HG02763 (cell line): Measurements from ENCODE around the gene NTMT1.
"Not testable (repeated sequence)": the region's sequence is repeated elsewhere in the genome, so short reads cannot be mapped to it uniquely, and the experiment has no call there.

Experiments used
- ATAC-seq: cut with Tn5 transposase; IDR thresholded peaks from one replicate; pipeline ENCODE4 v1.9.1; 2021; ENCODE audit warnings: mild to moderate bottlenecking, moderate library complexity; ENCODE audit not compliant: unreplicated experiment

Gene NTMT1

DNA sequence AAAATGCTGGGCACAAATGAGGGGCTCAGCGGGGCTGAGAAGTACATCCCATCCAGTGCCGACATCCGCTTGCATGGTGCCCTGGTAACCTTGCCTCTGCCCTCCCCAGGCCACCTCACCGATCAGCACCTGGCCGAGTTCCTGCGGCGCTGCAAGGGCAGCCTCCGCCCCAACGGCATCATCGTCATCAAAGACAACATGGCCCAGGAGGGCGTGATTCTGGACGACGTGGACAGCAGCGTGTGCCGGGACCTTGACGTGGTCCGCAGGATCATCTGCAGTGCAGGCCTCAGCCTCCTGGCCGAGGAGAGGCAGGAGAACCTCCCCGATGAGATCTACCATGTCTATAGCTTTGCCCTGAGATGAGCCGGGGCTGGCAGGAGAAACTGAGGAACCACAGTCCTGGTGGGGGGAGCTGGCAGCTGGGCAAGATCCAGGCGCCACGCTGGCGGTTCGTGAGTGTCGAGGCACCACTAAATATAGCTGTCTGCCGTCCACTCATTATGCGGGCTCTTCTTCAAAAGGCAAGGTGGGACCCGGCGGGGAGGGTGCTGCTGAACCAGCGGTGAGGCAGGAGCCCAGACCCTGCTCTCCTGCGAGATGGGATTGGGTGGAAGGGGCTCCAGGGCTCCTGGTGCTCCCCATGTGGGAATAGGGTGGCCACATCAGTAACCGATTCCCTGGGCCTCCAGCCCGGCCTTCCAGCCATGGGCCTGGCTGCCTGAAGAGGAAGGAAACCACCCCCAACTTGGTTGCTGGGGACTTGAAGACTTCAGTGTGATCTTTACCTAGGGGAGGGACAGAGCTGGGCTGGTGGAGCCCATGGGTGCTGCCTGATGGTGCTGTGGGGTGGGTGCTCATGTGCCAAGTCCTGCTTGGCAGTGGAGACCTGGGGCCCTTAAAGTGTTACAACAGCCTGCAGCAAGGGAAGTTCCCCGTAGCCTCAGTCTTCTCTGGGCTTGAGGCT is 9.4 kb downstream of the NTMT1 start:
- ATAC-seq: no peak

DNA sequence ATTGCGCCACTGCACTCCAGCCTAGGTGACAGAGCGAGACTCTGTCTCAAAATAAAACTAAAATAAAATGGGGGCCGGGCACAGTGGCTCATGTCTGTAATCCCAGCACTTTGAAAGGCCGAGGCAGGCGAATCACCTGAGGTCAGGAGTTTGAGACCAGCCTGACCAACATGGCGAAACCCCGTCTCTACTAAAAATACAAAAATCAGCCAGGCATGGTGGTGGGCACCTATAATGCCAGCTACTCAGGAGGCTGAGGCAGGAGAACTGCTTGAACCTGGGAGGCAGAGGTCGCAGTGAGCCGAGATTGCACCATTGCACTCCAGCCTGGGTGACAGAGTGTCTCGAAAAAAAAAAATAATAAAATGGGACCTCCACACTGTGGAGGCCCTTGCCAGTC is 10.4 kb downstream of the NTMT1 start:
- ATAC-seq: not testable (repeated sequence)

DNA sequence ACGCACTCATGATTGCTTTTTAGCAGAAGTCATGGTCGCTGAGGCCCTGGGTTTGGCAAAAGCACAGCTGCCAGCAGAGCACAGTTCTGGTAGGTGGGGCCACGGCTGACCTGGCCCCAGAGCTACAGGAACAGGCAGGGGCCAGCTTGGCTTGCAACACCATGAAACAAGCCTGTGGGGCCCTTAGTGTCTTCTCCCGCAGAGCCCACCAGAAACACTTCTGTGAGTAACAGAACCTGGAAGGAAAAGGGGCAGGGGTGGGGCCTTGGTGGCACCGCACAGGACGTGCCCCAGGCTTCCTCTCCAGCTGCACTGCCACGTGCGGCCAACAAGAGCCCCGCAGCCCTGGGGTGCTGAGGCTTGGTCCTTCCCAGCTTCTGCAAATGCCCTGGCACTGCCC is 11.1 kb downstream of the NTMT1 start:
- ATAC-seq: no peak

- no peak for ATAC-seq
Observed at GRCh38 chr9:129637673-129638439, 11.9 kb downstream of the NTMT1 start.

GRCh38 chr9:129639034-129639630 is 13.2 kb downstream of the NTMT1 start:
- no peak for ATAC-seq

DNA sequence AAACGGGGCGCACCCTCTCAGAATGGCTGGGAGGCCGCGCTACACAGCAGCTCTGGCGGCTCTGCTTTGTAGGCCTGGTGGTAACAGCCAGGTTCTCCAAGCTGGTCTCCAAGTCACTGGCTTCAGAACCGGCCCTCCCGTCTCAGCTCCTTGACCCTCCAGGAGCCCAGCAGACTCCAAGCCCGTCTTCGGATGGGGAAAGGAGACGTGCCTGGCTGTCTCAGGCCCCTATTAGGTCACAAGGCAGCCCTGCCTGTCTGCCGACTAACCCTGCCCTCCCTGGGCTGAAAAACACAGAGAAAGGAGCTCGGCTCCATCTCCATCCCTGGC is 13.8 kb downstream of the NTMT1 start:
- ATAC-seq: no peak

GRCh38 chr9:129640086-129640870 is 14.3 kb downstream of the NTMT1 start:
- no peak for ATAC-seq

- no peak for ATAC-seq
Observed at GRCh38 chr9:129640871-129641749, 15.1 kb downstream of the NTMT1 start.

- ATAC-seq: peak; percentile 86
Observed at GRCh38 chr9:129641750-129642585, 16.0 kb downstream of the NTMT1 start, which contains the start of gene ASB6. ASB6 (minus strand) TSS chr9:129642151; CDS start chr9:129641999, 152 bp downstream.

- ATAC-seq: no peak
Observed at GRCh38 chr9:129643706-129644105, 17.7 kb downstream of the NTMT1 start.

DNA sequence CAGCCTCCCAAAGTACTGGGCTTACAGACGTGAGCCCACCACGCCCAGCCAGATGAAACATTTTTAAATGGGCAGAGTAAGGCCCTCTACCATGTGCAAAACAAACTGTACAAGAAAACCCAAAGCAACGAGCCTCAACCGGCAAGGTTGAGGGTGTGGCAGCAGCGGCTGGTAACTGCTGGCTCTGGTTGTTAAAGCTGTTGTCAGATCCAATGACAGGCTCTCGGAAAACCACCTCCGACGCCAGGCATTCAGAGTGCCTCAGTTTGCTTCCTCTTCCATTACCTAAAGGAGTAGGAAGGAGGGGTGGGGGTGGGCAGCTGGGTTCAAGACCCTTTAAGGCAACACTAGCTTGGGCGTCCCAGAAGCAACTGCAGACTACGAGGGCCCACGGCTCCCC is 18.4 kb downstream of the NTMT1 start:
- no peak for ATAC-seq

DNA sequence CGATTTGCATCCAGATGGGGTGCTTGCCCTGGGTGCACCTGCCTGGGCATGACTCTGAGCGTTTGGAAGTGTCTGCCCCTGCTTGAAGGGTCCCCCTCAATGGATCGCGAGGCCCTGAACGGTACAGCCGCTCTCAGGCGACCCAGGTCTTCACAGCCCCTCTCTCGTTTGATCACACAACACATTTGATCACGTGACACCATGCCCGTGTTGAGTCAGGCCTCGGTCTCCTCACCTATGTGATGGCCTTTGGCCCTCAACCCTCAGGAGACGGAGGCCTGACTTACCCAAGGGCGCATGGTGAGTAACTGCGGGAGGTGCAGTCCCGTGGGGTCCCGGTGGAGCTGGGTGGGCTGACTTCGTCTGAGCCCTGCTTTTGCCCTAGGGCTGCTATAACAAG is 18.9 kb downstream of the NTMT1 start:
- ATAC-seq: no peak

- no peak for ATAC-seq
Observed at GRCh38 chr9:129646252-129646651, 20.3 kb downstream of the NTMT1 start.

DNA sequence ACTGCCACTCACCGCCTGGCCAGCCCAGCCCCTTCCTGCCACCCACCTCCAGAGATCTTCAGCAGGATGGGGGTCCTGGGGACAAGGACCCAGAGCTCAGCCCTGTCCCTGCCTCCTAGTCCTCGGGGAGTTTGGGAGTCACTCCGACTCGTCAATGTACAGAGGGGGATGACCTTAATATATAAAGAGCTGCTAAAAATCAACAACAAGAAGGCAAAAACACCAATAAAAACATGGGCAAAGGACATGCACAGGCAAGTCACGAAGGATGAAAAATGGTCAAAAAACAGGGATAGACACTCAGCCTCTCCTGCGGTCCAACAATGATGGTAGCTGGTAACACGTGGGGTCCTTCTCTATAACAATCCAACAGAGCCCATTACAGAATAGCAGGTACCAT is 20.7 kb downstream of the NTMT1 start:
- ATAC-seq: no peak

DNA sequence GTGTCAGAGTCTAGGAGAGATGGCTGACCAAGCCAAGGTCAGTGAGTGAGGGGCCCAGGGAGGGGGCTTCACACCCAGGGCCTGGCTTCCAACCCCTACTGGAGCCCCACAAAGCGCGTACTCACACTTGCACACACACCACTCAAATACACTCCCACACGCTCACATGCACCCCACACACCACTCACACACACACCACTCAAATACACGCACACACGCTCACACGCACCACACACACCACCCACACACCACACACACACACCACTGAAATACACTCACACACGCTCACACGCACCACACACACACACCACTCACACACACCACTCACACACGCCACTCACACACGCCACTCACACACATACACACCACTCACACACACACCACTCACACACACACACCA is 21.7 kb downstream of the NTMT1 start:
- ATAC-seq: no peak

GRCh38 chr9:129648092-129648763 is 22.3 kb downstream of the NTMT1 start:
- no peak for ATAC-seq

- ATAC-seq: no peak
Observed at GRCh38 chr9:129648764-129649115, 22.8 kb downstream of the NTMT1 start.
